ENCODE results near the gene SLC35D1.
"Not testable (repeated sequence)": the region's sequence is repeated elsewhere in the genome, so short reads cannot be mapped to it uniquely, and the experiment has no call there.

Gene SLC35D1

DNA sequence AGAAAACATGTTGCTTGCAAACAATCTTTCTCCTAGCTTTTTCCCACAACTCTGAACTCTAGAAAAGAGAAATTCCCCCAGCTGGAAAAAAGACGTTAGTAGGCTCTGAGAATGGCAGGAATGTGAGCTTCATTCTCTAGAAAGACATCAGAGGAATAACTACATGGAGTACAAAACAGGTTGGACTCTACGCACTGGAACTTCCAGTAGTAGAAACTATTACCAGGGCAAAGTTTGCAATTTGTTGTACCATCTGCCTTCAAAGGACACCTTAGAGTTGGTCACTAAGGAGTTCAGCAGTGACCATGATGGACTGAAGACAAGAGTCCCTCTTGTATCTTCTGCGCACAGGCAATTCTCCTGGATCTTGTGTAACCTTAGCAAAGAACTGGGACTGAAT lies 60.9 kb downstream of the SLC35D1 start:
- no peak overlapping the region for H3K27ac ChIP-seq

DNA sequence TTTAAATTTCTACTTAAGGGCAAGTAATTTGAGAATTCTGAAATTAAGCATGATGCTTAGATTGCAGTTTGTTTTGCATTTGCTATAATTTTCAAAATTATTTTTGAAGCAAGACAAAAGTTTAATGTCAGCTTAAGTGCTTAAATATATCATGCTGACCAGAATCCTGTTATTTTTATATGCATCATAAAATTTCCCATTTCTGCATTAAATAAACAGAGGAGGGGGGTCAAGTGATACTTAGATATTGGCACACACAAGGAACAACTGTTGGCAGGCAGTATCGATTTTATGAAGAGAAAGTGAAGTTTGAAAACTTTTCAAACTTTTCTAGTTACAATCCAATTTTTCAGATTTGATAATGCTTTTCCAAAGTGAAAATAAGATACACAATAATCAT lies 68.1 kb downstream of the SLC35D1 start:
- TF ChIP-seq ZFX (IDR thresholded peaks at IDR 0.05; ENCODE audit: borderline replicate concordance): no peak
- TF ChIP-seq, protein P1, sequence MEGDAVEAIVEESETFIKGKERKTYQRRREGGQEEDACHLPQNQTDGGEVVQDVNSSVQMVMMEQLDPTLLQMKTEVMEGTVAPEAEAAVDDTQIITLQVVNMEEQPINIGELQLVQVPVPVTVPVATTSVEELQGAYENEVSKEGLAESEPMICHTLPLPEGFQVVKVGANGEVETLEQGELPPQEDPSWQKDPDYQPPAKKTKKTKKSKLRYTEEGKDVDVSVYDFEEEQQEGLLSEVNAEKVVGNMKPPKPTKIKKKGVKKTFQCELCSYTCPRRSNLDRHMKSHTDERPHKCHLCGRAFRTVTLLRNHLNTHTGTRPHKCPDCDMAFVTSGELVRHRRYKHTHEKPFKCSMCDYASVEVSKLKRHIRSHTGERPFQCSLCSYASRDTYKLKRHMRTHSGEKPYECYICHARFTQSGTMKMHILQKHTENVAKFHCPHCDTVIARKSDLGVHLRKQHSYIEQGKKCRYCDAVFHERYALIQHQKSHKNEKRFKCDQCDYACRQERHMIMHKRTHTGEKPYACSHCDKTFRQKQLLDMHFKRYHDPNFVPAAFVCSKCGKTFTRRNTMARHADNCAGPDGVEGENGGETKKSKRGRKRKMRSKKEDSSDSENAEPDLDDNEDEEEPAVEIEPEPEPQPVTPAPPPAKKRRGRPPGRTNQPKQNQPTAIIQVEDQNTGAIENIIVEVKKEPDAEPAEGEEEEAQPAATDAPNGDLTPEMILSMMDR (IDR thresholded peaks at IDR 0.05): no peak
- no peak overlapping the region for H3K27ac ChIP-seq

More for the DNA sequence above, 60.9 kb downstream of the SLC35D1 start:
- TF ChIP-seq, protein P1 (IDR thresholded peaks at IDR 0.05): no peak
- TF ChIP-seq ZFX (IDR thresholded peaks at IDR 0.05; ENCODE audit: borderline replicate concordance): no peak

DNA sequence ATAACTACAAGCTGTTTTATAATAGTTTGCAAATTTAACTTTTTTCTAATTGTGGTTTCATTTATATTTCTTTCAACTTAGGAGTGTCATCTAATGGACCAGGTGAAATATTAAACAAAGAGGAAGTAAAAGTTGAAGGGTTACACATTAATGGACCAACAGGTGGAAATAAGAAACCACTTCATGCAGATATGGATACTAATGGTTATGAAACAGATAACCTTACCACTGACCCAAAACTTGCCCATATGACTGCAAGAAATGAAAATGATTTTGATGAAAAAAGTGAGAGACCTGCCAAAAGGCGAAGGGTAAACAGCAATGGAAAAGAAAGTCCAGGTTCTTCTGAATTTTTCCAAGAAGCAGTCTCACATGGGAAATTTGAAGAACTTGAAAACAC lies 69.5 kb downstream of the SLC35D1 start:
- TF ChIP-seq, protein P1 (IDR thresholded peaks at IDR 0.05): no peak
- no peak for TF ChIP-seq ZFX (IDR thresholded peaks at IDR 0.05; ENCODE audit: borderline replicate concordance)
- H3K27ac ChIP-seq: no peak overlapping the region

DNA sequence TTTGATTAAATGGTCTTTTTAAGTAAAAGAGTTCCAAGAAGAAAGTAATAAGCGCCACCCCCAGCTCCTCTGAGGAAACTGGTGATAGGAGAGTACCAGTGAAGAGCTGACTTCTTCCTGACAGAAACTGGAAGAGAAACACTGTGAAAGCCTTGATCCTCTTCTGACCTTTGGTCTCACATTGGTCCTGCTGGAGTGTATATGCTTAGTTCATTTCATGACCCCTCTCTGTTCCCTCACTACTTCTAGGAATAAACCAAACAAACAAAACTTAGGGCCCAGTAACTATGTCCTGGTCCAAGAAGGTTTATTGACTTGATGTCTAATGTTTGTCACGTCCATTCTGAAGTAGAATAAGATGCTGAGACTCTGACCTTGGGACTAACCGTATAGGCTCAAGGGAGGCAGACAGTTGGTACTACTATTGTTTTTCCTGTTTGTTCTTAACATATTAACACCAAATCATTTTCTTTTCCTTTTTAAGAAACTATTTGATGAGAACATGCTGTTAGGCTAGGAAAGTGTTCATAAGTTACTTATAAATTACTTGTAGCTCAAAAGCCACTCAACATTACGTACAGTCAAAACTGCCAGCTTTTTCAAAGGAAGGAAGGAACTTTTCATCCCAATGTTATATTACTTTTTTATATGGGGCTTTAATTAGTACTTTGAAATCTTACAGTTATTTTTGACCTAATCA lies 71.2 kb downstream of the SLC35D1 start:
- TF ChIP-seq, protein P1 (IDR thresholded peaks at IDR 0.05): no peak
- TF ChIP-seq ZFX (IDR thresholded peaks at IDR 0.05; ENCODE audit: borderline replicate concordance): no peak
- H3K27ac ChIP-seq: no peak overlapping the region

DNA sequence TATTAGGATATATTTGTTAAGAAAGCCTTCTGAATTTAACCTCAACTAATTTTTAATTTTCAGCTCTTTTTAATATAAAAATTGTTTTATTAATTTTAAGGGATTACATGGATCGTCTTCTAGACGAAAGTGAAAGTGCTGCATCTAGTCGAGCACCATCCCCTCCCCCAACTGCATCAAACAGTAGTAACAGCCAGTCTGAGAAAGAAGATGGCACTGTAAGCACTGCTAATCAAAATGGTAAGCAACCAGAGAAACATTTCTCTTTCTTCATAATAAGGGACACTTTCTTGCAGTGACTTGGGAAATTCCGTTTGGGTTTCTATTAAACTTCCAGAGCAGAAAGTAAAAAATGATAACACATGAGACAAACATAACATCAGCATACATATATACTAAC lies 72.3 kb downstream of the SLC35D1 start:
- no peak overlapping the region for H3K27ac ChIP-seq
- no peak for TF ChIP-seq ZFX (IDR thresholded peaks at IDR 0.05; ENCODE audit: borderline replicate concordance)
- TF ChIP-seq, protein P1 (IDR thresholded peaks at IDR 0.05): no peak

DNA sequence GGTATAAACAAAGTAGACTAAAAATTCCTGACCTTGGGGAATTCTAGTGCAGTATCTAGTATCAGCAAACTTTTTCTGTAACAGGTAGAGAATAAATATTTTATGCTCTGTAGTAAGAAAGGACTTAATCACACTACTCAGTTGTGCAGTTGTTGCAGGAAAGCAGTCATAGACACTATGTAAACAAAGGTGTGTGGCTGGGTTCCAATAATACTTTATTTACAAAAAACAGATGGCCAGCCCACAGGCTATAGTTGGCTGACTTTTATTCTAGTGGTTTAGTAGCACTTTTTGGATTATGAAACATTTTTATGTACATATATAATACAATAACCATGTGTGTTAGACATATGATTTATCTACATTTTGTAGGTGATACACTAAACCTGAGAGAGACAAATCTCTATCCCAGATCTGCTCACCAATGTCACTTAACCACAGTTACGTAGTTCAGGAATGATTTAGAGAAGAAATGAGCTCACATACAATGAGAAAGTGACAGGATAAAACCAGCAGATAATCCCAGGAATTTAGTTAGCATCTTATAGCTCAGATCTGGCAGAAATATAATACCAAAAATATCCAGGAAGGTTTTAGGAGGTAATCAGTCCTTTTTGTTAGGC lies 73.1 kb downstream of the SLC35D1 start:
- no peak for TF ChIP-seq ZFX (IDR thresholded peaks at IDR 0.05; ENCODE audit: borderline replicate concordance)
- TF ChIP-seq, protein P1 (IDR thresholded peaks at IDR 0.05): no peak
- H3K27ac ChIP-seq: no peak overlapping the region

DNA sequence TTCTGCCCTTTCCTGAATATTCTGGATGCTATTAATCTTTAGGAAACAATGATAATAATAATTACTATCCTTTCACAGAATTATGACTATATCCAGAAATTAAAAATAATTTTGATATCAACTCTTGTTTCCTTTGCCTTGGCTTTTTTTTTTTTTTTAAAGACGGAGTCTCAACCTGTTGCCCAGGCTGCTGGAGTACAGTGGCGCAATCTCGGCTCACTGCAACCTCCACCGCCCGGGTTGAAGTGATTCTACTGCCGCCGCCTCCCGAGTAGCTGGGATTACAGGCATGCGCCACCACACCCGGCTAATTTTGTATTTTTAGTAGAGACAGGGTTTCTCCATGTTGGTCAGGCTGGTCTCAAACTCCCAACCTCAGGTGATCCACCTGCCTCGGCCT lies 74.3 kb downstream of the SLC35D1 start:
- H3K27ac ChIP-seq: not testable (repeated sequence)
